ENCODE results near the gene MXD1. TPM values are rescaled to one million over a fixed set of nuclear protein-coding genes. Genes with fewer than 3 reads are reported as not detected.

MXD1 gene
- total RNA-seq, 4 donors from 2014 or later = 11.7 to 154 (median 113) TPM

- H3K27me3 ChIP-seq = peaks cover 12% of the 10 kb centered on the region
- 95% methylated on average over 7 of the region's 7 CpGs; no CpG with 5 or more reads in 1 of the 2 donors for WGBS, 2 donors (ENCODE audit: low coverage in 1 of 2)
- H3K27ac ChIP-seq = no peak overlapping the region
- H3K4me1 ChIP-seq = peaks cover 0 to 11% (median 2%) of the 10 kb centered on the region in 4 donors
- intact Hi-C loops (cut with DNase I; ENCODE audit: low total_unique reads) (no loop called here), in situ Hi-C loops (cut with MboI; ENCODE audit: low pct_ligation_motif_present in 1 of 4, low pct_unique_long_range_greater_than_20kb in 1 of 4, low sequenced_read_pairs in 3 of 4) (loop anchor here in 1 of 4 donors (25.0 kb wide), 1 partner anchor 118 kb away; no protein-coding TSS in a partner anchor)
- peaks cover 0 to 26% (median 3%) of the 10 kb centered on the region in 4 donors for H3K36me3 ChIP-seq
- H3K4me3 ChIP-seq = no peak overlapping the region
- TF ChIP-seq EP300 (IDR thresholded peaks at IDR 0.05; ENCODE audit: low read depth) (no peak), POLR2AphosphoS5 (IDR thresholded peaks at IDR 0.05) (no peak), POLR2A (IDR thresholded peaks at IDR 0.05) (no peak), CTCF (IDR thresholded peaks at IDR 0.05) (no peak)
- H3K9me3 ChIP-seq = no peaks in the 10 kb centered on the region
- no peak for DNase-seq
Observed at GRCh38 chr2:69944756-69945155, 29.8 kb downstream of the MXD1 start.

GRCh38 chr2:69945441-69945840 lies 30.5 kb downstream of the MXD1 start:
- Histone ChIP-seq H3K4me1 (peaks cover 0 to 6% (median 2%) of the 10 kb centered on the region in 4 donors), H3K27me3 (peaks cover 13% of the 10 kb centered on the region), H3K4me3 (no peak overlapping the region), H3K36me3 (peaks cover 0 to 19% (median 3%) of the 10 kb centered on the region in 4 donors), H3K9me3 (no peaks in the 10 kb centered on the region), H3K27ac (no peak overlapping the region)
- TF ChIP-seq POLR2A (IDR thresholded peaks at IDR 0.05) (no peak), EP300 (IDR thresholded peaks at IDR 0.05; ENCODE audit: low read depth) (no peak), CTCF (IDR thresholded peaks at IDR 0.05) (no peak), POLR2AphosphoS5 (IDR thresholded peaks at IDR 0.05) (no peak)
- in situ Hi-C loops (cut with MboI; ENCODE audit: low pct_ligation_motif_present in 1 of 4, low pct_unique_long_range_greater_than_20kb in 1 of 4, low sequenced_read_pairs in 3 of 4) (loop anchor here in 1 of 4 donors (25.0 kb wide), 1 partner anchor 117 kb away; no protein-coding TSS in a partner anchor), intact Hi-C loops (cut with DNase I; ENCODE audit: low total_unique reads) (no loop called here)
- no peak for DNase-seq
- WGBS, 2 donors (ENCODE audit: low coverage in 1 of 2) = 80 to 86% methylated on average over 4 to 8 of the region's 8 CpGs

- Histone ChIP-seq H3K36me3 (peaks cover 0 to 14% (median 1%) of the 10 kb centered on the region in 4 donors), H3K27me3 (peaks cover 13% of the 10 kb centered on the region), H3K9me3 (no peaks in the 10 kb centered on the region), H3K4me3 (no peak overlapping the region), H3K4me1 (peaks cover 0 to 6% (median 2%) of the 10 kb centered on the region in 4 donors), H3K27ac (peak overlapping the region in 1 of 4 donors; percentile 15)
- no peak for DNase-seq
- no peak for TF ChIP-seq CTCF (IDR thresholded peaks at IDR 0.05)
- TF ChIP-seq POLR2AphosphoS5 (IDR thresholded peaks at IDR 0.05) = no peak
- no peak for TF ChIP-seq POLR2A (IDR thresholded peaks at IDR 0.05)
- TF ChIP-seq EP300 (IDR thresholded peaks at IDR 0.05; ENCODE audit: low read depth) = no peak
- in situ Hi-C loops (cut with MboI; ENCODE audit: low pct_ligation_motif_present in 1 of 4, low pct_unique_long_range_greater_than_20kb in 1 of 4, low sequenced_read_pairs in 3 of 4) = loop anchor here in 1 of 4 donors (25.0 kb wide), 1 partner anchor 116 kb away; no protein-coding TSS in a partner anchor
- WGBS, 2 donors (ENCODE audit: low coverage in 1 of 2) = 92 to 94% methylated on average over 4 to 8 of the region's 8 CpGs
- intact Hi-C loops (cut with DNase I; ENCODE audit: low total_unique reads) = no loop called here
Observed at GRCh38 chr2:69945941-69946340, 31.0 kb downstream of the MXD1 start.

- in situ Hi-C loops (cut with MboI; ENCODE audit: low pct_ligation_motif_present in 1 of 4, low pct_unique_long_range_greater_than_20kb in 1 of 4, low sequenced_read_pairs in 3 of 4) = loop anchor here in 1 of 4 donors (25.0 kb wide), 1 partner anchor 116 kb away; no protein-coding TSS in a partner anchor
- Histone ChIP-seq H3K4me1 (peaks cover 0 to 6% (median 2%) of the 10 kb centered on the region in 4 donors), H3K27ac (peak overlapping the region in 1 of 4 donors; percentile 15), H3K36me3 (peaks cover 0 to 7% (median 0%) of the 10 kb centered on the region in 4 donors), H3K9me3 (no peaks in the 10 kb centered on the region), H3K27me3 (peaks cover 13% of the 10 kb centered on the region), H3K4me3 (no peak overlapping the region)
- no peak for TF ChIP-seq POLR2A (IDR thresholded peaks at IDR 0.05)
- TF ChIP-seq CTCF (IDR thresholded peaks at IDR 0.05) = no peak
- TF ChIP-seq EP300 (IDR thresholded peaks at IDR 0.05; ENCODE audit: low read depth) = no peak
- no peak for TF ChIP-seq POLR2AphosphoS5 (IDR thresholded peaks at IDR 0.05)
- WGBS, 2 donors (ENCODE audit: low coverage in 1 of 2) = 55 to 60% methylated on average over 2 to 13 of the region's 13 CpGs
- intact Hi-C loops (cut with DNase I; ENCODE audit: low total_unique reads) = no loop called here
- no peak for DNase-seq
Observed at GRCh38 chr2:69946351-69947324, 31.7 kb downstream of the MXD1 start.
